ENCODE results near the gene ERCC1.

DNA sequence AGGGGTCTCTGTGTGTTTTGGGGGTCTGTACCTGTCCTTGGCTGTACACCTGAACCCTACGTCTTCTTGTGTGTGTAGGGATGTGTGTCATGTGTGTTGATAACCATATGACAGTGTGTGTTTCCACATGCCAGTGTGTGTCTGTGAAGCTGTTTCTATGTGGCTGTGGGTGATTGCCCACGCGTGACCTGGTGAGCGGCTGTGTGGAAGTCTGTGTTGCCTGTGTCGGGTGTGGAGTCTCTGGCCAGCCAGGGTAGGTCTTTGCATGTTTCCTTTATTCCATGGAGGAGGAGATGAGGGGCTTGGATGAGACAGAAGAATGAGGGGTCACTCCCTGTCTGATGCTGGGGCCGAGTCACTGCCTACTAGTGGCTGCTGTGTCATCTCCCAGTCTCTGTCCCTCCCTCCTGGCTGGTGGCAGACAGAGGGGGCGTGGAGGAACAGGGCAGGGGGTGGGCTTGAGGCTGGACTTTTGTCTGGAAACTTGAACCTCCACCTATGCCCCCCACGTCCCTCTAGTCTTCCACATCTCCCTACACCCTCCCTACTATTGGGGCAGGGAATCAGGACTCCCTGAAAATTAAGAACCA is 41.2 kb upstream of the ERCC1 start:
- TF ChIP-seq, protein P1, sequence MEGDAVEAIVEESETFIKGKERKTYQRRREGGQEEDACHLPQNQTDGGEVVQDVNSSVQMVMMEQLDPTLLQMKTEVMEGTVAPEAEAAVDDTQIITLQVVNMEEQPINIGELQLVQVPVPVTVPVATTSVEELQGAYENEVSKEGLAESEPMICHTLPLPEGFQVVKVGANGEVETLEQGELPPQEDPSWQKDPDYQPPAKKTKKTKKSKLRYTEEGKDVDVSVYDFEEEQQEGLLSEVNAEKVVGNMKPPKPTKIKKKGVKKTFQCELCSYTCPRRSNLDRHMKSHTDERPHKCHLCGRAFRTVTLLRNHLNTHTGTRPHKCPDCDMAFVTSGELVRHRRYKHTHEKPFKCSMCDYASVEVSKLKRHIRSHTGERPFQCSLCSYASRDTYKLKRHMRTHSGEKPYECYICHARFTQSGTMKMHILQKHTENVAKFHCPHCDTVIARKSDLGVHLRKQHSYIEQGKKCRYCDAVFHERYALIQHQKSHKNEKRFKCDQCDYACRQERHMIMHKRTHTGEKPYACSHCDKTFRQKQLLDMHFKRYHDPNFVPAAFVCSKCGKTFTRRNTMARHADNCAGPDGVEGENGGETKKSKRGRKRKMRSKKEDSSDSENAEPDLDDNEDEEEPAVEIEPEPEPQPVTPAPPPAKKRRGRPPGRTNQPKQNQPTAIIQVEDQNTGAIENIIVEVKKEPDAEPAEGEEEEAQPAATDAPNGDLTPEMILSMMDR (IDR thresholded peaks at IDR 0.05), result no peak
- no peak for TF ChIP-seq EP300 (IDR thresholded peaks at IDR 0.05)
- TF ChIP-seq POLR2A (IDR thresholded peaks at IDR 0.05), result no peak
